Stimulated activated CD8-positive, alpha-beta memory T cell treated with anti-CD3 and anti-CD28 coated beads, Interleukin-12 subunit alpha, Interleukin-12 subunit beta, amount 100 ng/mL, for 4 hours (primary cell): ENCODE measurements around the gene RTL9.

ENCODE experiments used
- DNase-seq: peaks from one replicate; pipeline ENCODE4 v3.0.0-alpha.2; 2020; ENCODE audit warnings: low read depth

Gene RTL9

GRCh38 chrX:110341189-110342035, 17.2 kb upstream of the RTL9 start:
- DNase-seq, result no peak

GRCh38 chrX:110346681-110347080, 12.0 kb upstream of the RTL9 start:
- DNase-seq, result no peak

- DNase-seq, result no peak
Observed at GRCh38 chrX:110359273-110359672, 625 bp downstream of the RTL9 start.

- no peak for DNase-seq
Observed at GRCh38 chrX:110363244-110363643, 4.6 kb downstream of the RTL9 start.

GRCh38 chrX:110373310-110373709, 14.7 kb downstream of the RTL9 start:
- no peak for DNase-seq

- no peak for DNase-seq
Observed at GRCh38 chrX:110374559-110374958, 15.9 kb downstream of the RTL9 start.

GRCh38 chrX:110381216-110381615, 22.6 kb downstream of the RTL9 start:
- no peak for DNase-seq

- DNase-seq, result no peak
Observed at GRCh38 chrX:110383414-110383813, 24.8 kb downstream of the RTL9 start.

GRCh38 chrX:110384490-110384889, 25.8 kb downstream of the RTL9 start:
- no peak for DNase-seq

- DNase-seq, result no peak
Observed at GRCh38 chrX:110389570-110389969, 30.9 kb downstream of the RTL9 start.

GRCh38 chrX:110391086-110391485, 32.4 kb downstream of the RTL9 start:
- DNase-seq, result no peak

- DNase-seq, result no peak
Observed at GRCh38 chrX:110394651-110395050, 36.0 kb downstream of the RTL9 start.

GRCh38 chrX:110395877-110396276, 37.2 kb downstream of the RTL9 start:
- no peak for DNase-seq

- DNase-seq, result no peak
Observed at GRCh38 chrX:110396735-110397134, 38.1 kb downstream of the RTL9 start.

GRCh38 chrX:110397339-110397738, 38.7 kb downstream of the RTL9 start:
- DNase-seq, result no peak

GRCh38 chrX:110397904-110398303, 39.3 kb downstream of the RTL9 start:
- DNase-seq, result no peak

- DNase-seq, result no peak
Observed at GRCh38 chrX:110399497-110399896, 40.8 kb downstream of the RTL9 start.

- no peak for DNase-seq
Observed at GRCh38 chrX:110399966-110400365, 41.3 kb downstream of the RTL9 start.

- no peak for DNase-seq
Observed at GRCh38 chrX:110401135-110401534, 42.5 kb downstream of the RTL9 start.

GRCh38 chrX:110402091-110402849, 43.6 kb downstream of the RTL9 start:
- no peak for DNase-seq

- no peak for DNase-seq
Observed at GRCh38 chrX:110402850-110403221, 44.2 kb downstream of the RTL9 start.

GRCh38 chrX:110403441-110404238, 45.0 kb downstream of the RTL9 start:
- no peak for DNase-seq

- no peak for DNase-seq
Observed at GRCh38 chrX:110404376-110404775, 45.7 kb downstream of the RTL9 start.
